ENCODE measurements around the gene TJP3.

Gene TJP3

DNA sequence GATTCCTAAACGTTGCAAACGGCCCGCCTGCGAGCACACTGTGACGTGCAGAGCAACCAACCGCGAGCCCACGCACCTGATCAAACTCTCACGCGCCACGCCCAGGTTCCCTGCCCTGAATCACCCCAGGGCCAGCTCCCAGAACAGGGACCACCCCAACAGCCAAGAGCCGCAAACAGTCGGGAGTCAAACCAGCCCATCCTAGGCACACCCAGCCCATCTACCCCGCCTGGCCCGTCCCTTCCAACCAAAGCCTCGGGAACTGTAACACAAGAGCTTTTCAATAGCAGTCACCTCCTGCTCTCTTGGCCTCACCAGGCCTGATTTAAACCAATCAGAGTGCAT is 16.8 kb upstream of the TJP3 start:
- DNase-seq: no peak

- DNase-seq: no peak
Observed at GRCh38 chr19:3691726-3692125, 16.5 kb upstream of the TJP3 start.

DNA sequence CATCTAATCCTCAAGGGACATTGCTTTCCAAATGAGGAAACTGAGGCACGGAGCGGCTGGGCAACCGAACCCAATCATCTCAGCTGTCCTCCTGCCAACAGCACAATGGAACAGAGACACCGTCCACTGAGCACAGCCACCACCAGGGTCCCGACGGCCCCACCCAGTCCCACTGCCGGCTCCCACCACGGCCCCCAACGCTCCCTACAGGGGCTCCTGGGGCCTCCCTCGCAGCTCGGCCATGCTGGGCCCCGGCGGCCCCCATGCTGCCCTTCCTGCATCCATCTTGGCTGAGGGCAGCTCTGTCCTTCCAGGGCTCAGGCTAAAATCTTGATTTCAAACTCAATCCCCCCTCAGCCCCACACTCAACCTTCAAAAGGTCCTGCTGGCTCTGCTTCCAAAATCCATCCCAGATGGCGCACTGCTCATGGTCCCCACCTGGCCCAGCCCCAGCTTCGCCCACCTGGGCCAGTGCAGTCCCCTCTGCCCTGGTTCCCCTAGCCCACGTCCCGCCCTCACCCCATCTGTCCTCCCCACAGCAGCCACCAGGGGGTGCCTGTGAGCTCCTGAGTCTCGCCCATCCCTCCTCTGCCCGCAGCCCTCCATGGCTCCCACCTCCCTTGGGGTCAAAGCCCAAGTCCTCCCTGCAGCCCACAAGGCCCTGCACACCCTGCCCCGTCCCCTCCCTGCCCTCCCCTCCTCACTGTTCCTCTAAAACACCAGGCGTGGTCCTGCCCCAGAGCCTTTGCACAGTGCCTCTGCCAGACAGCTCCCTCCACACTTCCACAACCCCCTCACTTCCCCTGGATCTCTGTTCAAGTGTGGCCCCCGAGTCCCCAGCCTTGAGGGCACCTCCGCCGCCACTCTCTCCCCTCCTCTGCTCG is 15.8 kb upstream of the TJP3 start:
- DNase-seq: no peak

GRCh38 chr19:3693025-3693925 is 14.9 kb upstream of the TJP3 start:
- DNase-seq: no peak

GRCh38 chr19:3694361-3695123 is 13.6 kb upstream of the TJP3 start:
- no peak for DNase-seq

DNA sequence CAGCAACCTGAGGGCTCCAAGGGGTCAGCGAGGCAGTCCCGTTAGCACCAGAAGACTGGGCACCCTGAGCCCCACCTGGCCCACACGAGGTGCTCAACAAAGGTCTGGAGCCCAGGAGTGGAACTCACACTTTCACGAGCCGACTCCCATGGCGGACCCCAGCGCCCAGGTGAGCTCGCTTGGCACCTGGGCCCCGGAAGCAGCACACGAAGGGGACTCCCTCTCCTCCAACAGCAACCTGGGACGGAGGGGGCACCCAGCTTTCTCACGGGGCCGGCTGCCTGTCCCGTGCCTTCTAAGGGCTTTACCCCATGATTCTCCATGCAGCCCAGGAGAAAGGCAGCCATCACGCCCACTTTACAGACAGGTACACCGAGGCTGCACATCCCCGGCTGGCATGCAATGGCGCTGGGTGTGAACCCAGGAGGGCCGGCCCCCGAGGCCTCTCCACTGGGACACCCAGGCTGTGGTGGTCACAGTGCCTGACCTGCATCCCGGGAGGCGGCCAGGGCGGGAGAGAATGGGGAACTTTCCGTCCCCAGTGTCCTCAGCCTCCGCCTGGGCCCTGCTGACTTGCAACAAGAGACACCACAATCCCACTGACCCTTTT is 13.0 kb upstream of the TJP3 start:
- DNase-seq: no peak

DNA sequence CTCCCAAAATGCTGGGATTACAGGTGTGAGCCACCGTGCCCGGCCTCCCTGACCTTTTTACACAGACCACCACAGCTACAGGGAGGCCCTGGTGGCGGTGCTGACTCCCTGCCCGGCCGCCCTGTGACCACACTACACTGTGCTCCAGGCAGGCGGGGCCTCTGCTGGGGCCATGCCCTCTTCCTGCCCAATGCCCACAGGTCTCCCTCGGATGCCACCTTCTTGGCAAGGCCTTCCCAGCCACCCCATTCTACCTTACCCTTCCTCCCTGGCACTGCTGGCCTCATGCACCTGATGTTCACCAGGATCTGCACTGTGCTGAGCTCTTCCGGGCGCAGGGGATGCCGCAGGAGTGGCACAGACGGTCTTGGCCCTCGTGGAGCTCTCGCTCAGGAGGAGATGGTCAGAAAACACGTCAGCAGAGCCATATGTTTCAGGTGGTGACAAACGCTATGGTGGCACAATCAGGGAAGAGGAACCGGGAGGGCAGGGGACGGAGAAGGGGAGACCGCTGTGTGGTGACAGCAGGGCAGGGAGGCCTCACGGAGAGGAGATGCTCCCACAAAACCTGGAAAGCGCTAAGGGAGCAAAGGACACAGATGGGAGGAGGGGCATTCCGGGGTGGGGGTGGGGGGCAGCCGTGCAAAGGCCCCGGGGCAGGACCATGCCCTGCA is 12.1 kb upstream of the TJP3 start:
- DNase-seq: no peak

DNA sequence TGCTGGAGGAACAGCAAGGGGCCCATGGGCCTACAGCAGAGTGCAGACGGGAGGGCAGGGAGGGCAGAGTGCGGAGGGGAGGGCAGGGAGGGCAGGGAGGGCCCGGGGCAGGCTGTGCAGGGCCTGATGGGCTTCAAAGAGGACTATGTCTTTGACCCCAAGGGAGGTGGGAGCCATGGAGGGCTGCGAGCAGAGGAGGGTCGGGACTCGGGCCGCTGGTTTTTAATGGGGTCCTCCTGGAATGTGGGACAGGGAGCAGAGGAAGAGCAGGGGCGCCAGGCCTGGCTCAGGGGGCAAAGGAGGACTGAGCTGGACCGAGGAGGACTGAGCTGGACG is 11.6 kb upstream of the TJP3 start:
- DNase-seq: no peak

DNA sequence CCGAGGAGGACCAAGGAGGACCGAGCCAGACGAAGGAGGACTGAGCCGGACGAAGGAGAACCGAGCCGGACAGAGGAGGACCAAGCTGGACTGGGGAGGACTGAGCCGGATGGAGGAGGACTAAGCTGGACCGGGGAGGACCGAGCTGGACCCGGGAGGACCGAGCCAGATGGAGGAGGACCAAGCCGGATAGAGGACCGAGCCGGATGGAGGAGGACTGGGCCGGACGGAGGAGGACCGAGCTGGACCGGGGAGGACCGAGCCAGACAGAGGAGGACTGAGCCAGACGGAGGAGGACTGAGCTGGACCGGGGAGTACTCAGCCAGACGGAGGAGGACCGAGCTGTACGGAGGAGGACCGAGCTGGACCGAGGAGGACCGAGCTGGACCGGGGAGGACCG is 11.1 kb upstream of the TJP3 start:
- DNase-seq: no peak

DNA sequence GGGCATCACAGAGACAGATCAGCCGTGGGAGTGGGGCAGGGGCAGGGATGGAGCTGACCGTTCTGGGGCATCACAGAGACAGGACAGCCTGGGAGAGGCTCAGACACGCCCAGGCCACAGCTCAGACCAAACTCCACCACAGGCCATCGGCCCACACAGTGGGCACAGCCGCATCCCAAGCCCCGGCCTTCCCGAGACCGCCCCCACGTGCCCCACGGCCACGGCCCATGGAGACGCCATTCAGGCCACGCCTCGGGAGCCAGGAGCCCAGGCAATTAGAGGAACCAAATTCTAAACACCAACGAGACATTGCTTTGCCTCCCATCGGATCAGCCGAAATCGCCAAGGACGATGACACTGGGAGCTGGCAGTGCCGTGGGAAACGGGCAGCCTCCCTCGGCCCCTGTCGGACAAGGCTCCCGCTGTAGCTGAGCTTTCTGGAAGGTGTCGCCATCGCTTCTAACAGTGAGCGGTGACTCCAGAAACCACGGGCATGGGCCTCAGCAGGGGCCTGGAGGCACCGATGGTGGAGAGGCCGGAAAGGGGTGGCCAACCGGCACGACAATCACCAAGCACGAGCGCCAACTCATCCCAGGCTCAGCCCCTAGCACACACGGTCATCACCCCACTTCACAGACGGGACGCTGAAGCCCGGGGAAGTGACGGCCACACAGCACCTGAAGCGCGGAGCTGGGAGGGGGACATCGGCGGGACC is 10.4 kb upstream of the TJP3 start:
- DNase-seq: no peak

- no peak for DNase-seq
Observed at GRCh38 chr19:3698386-3698950, 9.7 kb upstream of the TJP3 start.

DNA sequence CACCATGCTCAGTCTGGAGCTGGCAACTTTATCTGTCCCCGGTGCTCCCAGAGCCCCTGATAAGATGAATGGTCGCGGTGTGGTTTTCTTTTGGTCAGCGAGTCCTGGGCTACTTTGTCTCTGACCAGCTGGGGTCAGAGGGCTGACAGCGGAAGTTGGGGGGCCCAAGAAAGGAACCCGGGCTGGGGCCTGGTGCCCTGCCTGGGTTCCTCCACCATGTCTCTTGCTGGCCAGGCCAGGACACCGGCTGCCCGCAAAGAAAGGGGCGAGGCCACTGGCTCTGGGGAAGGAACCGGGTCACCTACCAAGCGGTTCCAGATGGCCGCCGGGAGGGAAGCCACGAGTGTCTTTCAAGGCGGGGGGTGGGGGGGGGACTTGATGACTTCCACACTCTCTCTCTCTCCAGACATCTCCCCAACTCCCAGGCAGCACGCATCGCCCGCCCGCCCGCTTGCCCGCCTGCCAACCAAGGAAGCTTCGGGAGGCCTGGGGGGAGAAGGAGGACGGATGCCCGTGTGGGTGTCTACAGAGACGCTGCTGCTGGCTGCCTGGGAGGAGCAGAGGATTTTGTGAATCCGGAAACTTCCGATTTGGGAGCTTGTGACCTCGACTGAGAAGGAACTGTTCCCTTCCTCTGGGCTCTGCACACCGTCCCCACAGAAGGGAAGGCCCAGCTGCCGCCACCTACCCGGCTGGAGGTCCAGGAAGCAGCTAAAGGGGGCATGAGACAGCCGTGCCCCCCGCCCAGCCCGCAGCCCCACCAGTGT is 9.0 kb upstream of the TJP3 start:
- no peak for DNase-seq

DNA sequence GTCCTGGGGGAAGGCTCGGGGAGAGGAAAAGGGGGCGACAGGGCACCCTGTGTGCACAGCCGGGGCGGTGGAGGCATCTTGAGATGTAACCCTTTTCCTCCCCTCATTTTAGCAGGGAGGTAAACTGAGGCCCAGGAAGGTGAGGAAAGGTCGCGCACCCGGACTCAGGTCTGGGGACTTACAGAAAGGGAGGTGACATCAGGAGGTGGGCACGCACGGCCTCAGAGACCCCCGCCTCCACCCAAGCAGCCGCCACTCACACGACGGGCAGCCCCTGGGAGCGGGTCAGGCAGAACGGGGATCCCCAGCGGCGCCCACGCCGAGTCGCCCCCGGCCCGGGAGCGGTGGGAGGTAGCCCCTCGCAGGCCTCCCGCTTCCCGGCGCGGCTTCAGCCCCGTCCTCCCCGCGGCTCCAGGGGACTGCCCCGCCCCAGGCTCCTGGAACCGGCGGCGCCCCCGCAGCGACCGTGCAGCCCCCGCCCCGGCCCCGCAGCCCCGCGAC is 8.4 kb upstream of the TJP3 start:
- DNase-seq: no peak

DNA sequence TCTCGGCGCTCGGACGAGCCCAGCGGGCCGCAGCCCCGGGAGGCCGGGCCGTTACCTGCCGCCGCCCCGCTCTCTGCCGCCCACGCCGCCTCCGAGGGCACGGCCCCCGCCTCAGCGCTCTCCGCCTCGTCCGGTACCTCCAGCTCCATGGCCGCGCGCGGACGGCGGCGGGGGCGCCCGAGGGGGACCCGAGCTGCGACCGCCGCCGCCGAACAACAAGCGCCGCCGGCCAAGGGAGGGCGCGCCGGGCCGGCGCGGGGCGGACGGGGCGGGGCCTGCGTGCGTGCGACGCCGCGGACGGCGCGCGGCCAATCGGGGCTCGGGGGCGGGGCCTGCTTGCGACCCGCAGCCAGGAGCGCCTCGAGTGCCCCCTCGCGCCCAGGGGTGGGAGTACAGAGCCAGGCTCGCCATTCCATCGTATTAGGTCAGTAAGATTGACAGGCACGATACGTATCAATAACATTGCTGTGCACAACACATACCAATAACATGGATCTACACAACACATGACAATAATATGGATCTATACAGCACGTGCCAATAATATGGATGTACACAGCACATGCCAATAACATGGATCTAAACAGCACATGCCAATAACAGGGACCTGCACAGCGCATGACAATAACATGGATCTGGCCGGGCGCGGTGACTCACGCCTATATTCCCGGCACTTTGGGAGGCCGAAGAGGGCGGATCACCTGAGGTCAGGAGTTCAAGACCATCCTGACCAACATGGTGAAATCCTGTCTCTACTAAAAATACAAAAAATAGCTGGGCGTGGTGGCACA is 7.7 kb upstream of the TJP3 start, which contains the start of gene PIP5K1C:
Gene PIP5K1C, minus strand, starts transcription at position 227 of the 791 bp plus-strand sequence. Its CDS starts 78 bp downstream, at position 149.
- peak; percentile 56 for DNase-seq

DNA sequence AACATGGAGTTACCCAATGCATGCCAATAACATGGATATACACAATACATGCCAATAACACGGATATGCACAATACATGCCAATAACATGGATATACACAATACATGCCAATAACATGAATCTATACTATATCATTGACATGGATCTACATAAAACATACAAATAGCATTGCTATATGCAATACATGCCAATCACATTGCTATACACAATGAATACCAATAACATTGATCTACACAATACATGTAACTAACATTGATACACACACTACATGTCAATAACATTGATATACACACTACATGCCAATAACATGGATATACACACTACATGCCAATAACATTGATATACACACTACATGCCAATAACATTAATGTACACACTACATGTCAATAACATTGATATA is 7.0 kb upstream of the TJP3 start:
- no peak for DNase-seq

DNA sequence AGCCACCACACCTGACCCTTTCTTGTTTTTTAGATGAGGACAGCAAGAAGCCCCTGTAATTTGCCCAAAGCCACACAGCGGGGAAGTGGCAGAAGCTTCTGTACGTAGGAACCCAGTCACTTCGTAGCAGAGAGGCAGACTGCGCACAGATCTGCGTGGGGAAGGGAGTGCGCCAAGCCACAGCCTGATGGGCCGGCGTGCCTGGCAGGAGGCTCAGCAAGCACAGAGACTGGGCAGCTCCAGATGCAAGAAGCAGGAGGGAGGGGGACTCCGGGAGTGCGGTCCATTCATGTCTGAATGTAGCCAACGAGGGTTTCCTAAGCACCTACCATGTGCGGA is 347 bp upstream of the TJP3 start:
- no peak for DNase-seq

DNA sequence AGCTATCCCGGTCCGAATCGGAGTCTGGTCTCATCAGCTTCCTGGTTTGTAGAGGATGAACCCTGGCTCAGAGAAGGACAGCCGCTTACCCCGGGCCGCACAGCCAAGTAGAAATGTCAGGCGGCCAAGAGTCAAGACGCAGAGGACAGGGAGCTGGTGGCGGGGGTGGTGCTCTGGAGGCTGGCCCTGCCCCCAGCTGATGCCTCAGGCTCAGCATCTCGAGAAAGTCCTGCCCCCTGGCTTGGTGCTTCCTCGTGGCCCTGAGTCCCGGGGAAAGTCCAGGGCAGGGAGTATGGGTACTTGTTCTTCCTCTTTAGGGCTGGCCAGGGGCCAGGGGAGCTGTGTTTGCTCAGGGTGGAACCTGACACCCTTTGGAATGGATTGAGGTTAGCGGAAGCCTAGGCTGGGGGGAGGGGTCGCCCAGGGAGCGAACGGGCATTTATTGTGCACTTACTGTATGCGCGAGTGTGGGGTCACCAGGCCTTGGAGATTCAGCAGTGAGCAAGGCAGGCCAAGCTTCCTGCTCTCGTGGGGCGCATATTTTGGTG is 2.2 kb downstream of the TJP3 start:
- DNase-seq: no peak

DNA sequence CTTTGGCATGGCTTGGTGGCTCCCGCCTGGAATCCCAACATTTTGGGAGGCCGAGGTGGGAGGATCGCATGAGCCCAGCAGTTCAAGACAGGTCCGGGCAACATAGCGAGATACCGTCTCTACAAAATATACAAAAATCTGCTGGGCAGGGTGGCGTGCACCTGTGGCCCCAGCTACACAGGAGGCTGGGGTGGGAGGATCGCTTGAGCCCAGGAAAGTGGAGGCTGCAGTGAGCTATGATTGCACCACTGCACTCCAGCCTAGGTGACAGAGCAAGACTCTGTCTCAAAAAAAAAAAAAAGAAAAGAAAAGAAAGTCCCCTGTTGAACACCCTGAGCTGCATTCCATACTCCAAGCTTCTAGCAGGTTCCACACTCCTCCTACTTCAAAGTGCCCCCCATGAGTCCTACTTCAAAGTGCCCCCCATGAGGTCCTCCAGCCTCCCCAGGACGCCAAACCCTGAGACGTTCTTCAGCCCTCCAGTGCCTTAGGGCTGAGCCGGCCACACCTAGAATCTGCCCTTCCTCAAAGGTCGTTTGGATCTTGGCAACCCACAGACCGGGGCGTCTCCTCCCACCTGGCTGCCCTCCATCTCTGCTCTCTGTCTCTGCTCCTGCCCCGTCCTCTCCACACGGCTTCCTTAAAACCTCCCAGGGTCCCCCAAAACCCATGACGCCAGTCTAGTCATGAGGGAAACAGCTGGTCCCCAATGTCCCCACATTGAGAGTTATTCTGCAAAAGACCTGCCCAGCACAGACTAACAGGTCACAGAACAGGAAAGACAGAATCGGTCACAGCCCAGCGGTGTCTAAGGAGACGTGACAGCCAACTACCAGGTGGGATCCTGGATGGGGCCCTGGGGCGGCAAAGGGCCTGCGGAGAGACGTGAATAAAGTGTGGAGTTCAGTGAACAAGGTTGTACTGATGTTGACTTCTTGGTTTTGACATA is 4.8 kb downstream of the TJP3 start:
- no peak for DNase-seq
